GM18909 (cell line): ENCODE data around the gene RAB11A.
A peak's percentile ranks its signal among the peaks of the same experiment; 100 is the strongest.

Experiments used
- ATAC-seq: cut with Tn5 transposase; IDR thresholded peaks from one replicate; pipeline ENCODE4 v1.9.1; 2021; ENCODE audit warnings: mild to moderate bottlenecking; ENCODE audit not compliant: unreplicated experiment, poor library complexity

The RAB11A gene

GRCh38 chr15:65914981-65915925 is 46.0 kb downstream of the RAB11A start:
- ATAC-seq, result no peak

- ATAC-seq, result no peak
These were observed 46.9 kb downstream of the RAB11A start for GRCh38 chr15:65916041-65916663.

- ATAC-seq, result peak; percentile 56
These were observed 47.5 kb downstream of the RAB11A start for GRCh38 chr15:65916664-65917406.

- peak; percentile 2 for ATAC-seq
These were observed 48.1 kb downstream of the RAB11A start for GRCh38 chr15:65917407-65917756.

GRCh38 chr15:65917936-65918335 is 48.6 kb downstream of the RAB11A start:
- no peak for ATAC-seq

- ATAC-seq, result no peak
These were observed 49.1 kb downstream of the RAB11A start for GRCh38 chr15:65918357-65918920.

- no peak for ATAC-seq
These were observed 49.7 kb downstream of the RAB11A start for GRCh38 chr15:65918945-65919344.

- ATAC-seq, result no peak
These were observed 50.1 kb downstream of the RAB11A start for GRCh38 chr15:65919353-65919752.

GRCh38 chr15:65920121-65920520 is 50.8 kb downstream of the RAB11A start:
- ATAC-seq, result no peak

- ATAC-seq, result peak; percentile 33
These were observed 51.6 kb downstream of the RAB11A start for GRCh38 chr15:65920825-65921309.

- no peak for ATAC-seq
These were observed 52.5 kb downstream of the RAB11A start for GRCh38 chr15:65921780-65922179.

GRCh38 chr15:65922621-65923020 is 53.3 kb downstream of the RAB11A start:
- ATAC-seq, result no peak

GRCh38 chr15:65923264-65923663 is 54.0 kb downstream of the RAB11A start:
- ATAC-seq, result no peak

- ATAC-seq, result no peak
These were observed 54.7 kb downstream of the RAB11A start for GRCh38 chr15:65924004-65924403.

GRCh38 chr15:65925338-65925737 is 56.0 kb downstream of the RAB11A start:
- ATAC-seq, result no peak

GRCh38 chr15:65926459-65926858 is 57.2 kb downstream of the RAB11A start:
- peak; percentile 7 for ATAC-seq

- ATAC-seq, result peak; percentile 62
These were observed 57.6 kb downstream of the RAB11A start for GRCh38 chr15:65926899-65927298.

GRCh38 chr15:65927545-65927944 is 58.3 kb downstream of the RAB11A start:
- no peak for ATAC-seq

- no peak for ATAC-seq
These were observed 60.3 kb downstream of the RAB11A start for GRCh38 chr15:65929573-65929972.

- ATAC-seq, result no peak
These were observed 60.8 kb downstream of the RAB11A start for GRCh38 chr15:65930134-65930533.
